ENCODE data around the gene CYBB.

GRCh38 chrX:37746951-37747350 lies 32.9 kb upstream of the CYBB start:
- no peak for TF ChIP-seq CTCF (IDR thresholded peaks at IDR 0.05)
- TF ChIP-seq POLR2A (IDR thresholded peaks at IDR 0.05), result no peak

Data from lower leg skin (tissue), 3 donors.